ENCODE results near the gene WNT1. TPM values are rescaled to one million over a fixed set of nuclear protein-coding genes. Genes with fewer than 3 reads are reported as not detected.

WNT1 gene
- total and polyA plus RNA-seq, 9 of the 15 experiments (the other 6 are each of a cell fraction or from before 2014, with no cell fraction given) = not detected

DNA sequence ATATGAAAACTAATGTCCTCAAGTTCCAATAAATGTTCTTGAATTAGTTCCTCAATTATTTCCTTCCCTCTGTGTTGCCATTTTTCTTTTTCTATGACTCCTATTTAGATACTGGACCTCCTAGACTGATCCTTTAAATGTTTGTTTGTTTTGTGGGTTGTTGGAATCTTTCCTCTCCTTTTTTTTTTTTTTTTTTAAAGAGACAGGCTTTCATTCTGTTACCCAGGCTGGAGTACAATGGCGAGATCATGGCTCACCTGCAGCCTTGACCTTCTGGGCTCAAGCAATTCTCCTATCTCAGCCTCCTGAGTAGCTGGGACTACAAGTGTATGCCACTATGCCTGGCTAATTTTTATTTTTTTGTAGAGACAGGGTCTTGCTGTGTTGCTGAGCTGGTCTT is 30.8 kb downstream of the WNT1 start (continued):
- TF ChIP-seq, protein P1, sequence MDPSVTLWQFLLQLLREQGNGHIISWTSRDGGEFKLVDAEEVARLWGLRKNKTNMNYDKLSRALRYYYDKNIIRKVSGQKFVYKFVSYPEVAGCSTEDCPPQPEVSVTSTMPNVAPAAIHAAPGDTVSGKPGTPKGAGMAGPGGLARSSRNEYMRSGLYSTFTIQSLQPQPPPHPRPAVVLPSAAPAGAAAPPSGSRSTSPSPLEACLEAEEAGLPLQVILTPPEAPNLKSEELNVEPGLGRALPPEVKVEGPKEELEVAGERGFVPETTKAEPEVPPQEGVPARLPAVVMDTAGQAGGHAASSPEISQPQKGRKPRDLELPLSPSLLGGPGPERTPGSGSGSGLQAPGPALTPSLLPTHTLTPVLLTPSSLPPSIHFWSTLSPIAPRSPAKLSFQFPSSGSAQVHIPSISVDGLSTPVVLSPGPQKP (CRISPR knock-in tag; IDR thresholded peaks at IDR 0.05) = no peak
- TF ChIP-seq NUFIP1 (IDR thresholded peaks at IDR 0.05; ENCODE audit: partially characterized antibody) (no peak), NCOA4 (IDR thresholded peaks at IDR 0.05; ENCODE audit: partially characterized antibody) (no peak)

DNA sequence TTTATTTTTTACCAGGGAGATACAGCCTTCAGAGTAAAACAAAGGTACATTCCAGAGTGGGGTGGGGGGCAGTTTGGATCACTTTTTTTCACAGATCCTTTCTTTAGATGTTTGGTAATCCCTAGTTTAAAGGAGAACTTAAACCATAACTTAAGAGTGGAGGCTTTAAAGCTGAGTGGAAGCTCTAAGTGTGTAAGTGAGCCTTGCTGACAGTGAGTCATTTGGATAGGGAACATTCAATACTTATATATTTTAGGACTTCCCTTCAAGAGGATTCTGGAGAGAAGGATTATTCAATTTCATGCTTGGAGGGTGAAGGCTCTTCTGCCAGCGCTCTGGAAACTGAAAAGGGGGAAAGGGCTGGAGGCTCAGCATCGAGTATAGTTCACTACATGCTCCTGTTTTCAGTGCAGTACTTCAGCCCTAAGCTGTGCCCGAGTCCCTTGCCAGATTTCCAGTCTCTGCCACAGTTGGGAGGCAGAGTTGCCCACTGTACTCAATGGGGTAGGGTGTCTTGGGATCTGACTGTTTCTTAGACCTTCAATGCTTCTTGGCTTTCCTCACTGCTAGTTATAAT is 32.1 kb downstream of the WNT1 start:
- FAIRE-seq (no peak), DNase-seq (ENCODE audit: extremely low read depth in 1 of 4, low spot score in 3 of 4) (no peak), ATAC-seq (no peak)
- H3K4me2 ChIP-seq (ENCODE audit: insufficient read depth, low read length) = no peak overlapping the region
- WGBS (ENCODE audit: insufficient coverage, low coverage, missing lambda C conversion rate) = 96% methylated on average over 3 of the region's 3 CpGs
- H3K27ac ChIP-seq (ENCODE audit: extremely low read depth, low read depth, low read length) = no peak overlapping the region
- H2AFZ ChIP-seq (ENCODE audit: low read depth, low read length) = no peak overlapping the region
- H3K9ac ChIP-seq (ENCODE audit: insufficient read depth in 1 of 2, low read depth in 2 of 2, low read length in 2 of 2) = peak overlapping the region in 1 of 2 experiments; percentile 66; a peak in 1 of 4 replicates
- H3K4me1 ChIP-seq (replicated peaks in 1 of 2; ENCODE audit: control insufficient read depth in 2 of 2, insufficient read depth in 2 of 2, low read length in 2 of 2) = peaks cover 2 to 12% of the 10 kb centered on the region in 2 experiments; a peak in 3 of 5 replicates
- 0 out of 2 replicates have a peak, but pooled peaks cover 3% of the 10 kb centered on the region for H4K20me1 ChIP-seq (replicated peaks; ENCODE audit: control insufficient read depth, insufficient read depth, low read length)
- BruUV-seq (replicated peaks) = no TSS peak
- intact Hi-C loops (cut with micrococcal nuclease) (no loop called here), in situ Hi-C loops (cut with MboI) (no loop called here)
- H3K79me2 ChIP-seq (ENCODE audit: control insufficient read depth, insufficient read depth, low read length) = peaks cover 5% of the 10 kb centered on the region; the same call in 1 of the 3 replicates
- ChIA-PET POLR2A (interaction anchor here (0.6 to 4.1 kb wide), 5 partner anchors 9 to 312 kb away, joined by 3 to 17 read pairs (median 3); no protein-coding TSS in a partner anchor), CTCF (ENCODE audit: low intra/inter-chr PET ratio) (no interaction called here)
- no peaks in the 10 kb centered on the region for H3K9me3 ChIP-seq (replicated peaks; ENCODE audit: control insufficient read depth, insufficient read depth, low read depth, low read length)
- no peaks in the 10 kb centered on the region for H3K27me3 ChIP-seq (ENCODE audit: control insufficient read depth in 2 of 2, insufficient read depth in 2 of 2, low read length in 2 of 2)
- H3K36me3 ChIP-seq (ENCODE audit: control insufficient read depth, insufficient read depth, low read length) = peaks cover 37% of the 10 kb centered on the region
- no peaks in the 10 kb centered on the region for H3K9me1 ChIP-seq (ENCODE audit: control insufficient read depth, insufficient read depth, low read length)
- no peak overlapping the region for H3K4me3 ChIP-seq
- no peak for TF ChIP-seq CCAR2 (IDR thresholded peaks at IDR 0.05; ENCODE audit: low read depth, low read length)
- TF ChIP-seq SREBF2 (CRISPR knock-in tag; IDR thresholded peaks at IDR 0.05) = no peak
- TF ChIP-seq SRSF9 (IDR thresholded peaks at IDR 0.05; ENCODE audit: borderline replicate concordance, low read depth, low read length) = no peak
- TF ChIP-seq, protein P2, sequence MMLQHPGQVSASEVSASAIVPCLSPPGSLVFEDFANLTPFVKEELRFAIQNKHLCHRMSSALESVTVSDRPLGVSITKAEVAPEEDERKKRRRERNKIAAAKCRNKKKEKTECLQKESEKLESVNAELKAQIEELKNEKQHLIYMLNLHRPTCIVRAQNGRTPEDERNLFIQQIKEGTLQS (IDR thresholded peaks at IDR 0.05) = no peak
- TF ChIP-seq, protein P2 (CRISPR knock-in tag; conservative IDR thresholded peaks at IDR 0.05) = no peak
- TF ChIP-seq, protein P3, sequence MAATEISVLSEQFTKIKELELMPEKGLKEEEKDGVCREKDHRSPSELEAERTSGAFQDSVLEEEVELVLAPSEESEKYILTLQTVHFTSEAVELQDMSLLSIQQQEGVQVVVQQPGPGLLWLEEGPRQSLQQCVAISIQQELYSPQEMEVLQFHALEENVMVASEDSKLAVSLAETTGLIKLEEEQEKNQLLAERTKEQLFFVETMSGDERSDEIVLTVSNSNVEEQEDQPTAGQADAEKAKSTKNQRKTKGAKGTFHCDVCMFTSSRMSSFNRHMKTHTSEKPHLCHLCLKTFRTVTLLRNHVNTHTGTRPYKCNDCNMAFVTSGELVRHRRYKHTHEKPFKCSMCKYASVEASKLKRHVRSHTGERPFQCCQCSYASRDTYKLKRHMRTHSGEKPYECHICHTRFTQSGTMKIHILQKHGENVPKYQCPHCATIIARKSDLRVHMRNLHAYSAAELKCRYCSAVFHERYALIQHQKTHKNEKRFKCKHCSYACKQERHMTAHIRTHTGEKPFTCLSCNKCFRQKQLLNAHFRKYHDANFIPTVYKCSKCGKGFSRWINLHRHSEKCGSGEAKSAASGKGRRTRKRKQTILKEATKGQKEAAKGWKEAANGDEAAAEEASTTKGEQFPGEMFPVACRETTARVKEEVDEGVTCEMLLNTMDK (IDR thresholded peaks at IDR 0.05; ENCODE audit: borderline replicate concordance, insufficient read depth, low read depth, low read length, poor library complexity, severe bottlenecking) = no peak
- TF ChIP-seq JUND (IDR thresholded peaks at IDR 0.05; ENCODE audit: borderline replicate concordance, low read depth, low read length) = no peak
- no peak for TF ChIP-seq JUND (tag; IDR thresholded peaks at IDR 0.05; ENCODE audit: borderline replicate concordance, low read depth, low read length)
- TF ChIP-seq TAF9B (IDR thresholded peaks at IDR 0.05; ENCODE audit: partially characterized antibody) = no peak
- no peak for TF ChIP-seq FOXK2 (conservative IDR thresholded peaks at IDR 0.05 in 1 of 2, IDR thresholded peaks at IDR 0.05 in 1 of 2; ENCODE audit: low read depth in 2 of 2)
- TF ChIP-seq, protein P4, sequence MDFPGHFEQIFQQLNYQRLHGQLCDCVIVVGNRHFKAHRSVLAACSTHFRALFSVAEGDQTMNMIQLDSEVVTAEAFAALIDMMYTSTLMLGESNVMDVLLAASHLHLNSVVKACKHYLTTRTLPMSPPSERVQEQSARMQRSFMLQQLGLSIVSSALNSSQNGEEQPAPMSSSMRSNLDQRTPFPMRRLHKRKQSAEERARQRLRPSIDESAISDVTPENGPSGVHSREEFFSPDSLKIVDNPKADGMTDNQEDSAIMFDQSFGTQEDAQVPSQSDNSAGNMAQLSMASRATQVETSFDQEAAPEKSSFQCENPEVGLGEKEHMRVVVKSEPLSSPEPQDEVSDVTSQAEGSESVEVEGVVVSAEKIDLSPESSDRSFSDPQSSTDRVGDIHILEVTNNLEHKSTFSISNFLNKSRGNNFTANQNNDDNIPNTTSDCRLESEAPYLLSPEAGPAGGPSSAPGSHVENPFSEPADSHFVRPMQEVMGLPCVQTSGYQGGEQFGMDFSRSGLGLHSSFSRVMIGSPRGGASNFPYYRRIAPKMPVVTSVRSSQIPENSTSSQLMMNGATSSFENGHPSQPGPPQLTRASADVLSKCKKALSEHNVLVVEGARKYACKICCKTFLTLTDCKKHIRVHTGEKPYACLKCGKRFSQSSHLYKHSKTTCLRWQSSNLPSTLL (IDR thresholded peaks at IDR 0.05) = no peak
- no peak for TF ChIP-seq NFIC (IDR thresholded peaks at IDR 0.05)

Measured in K562 (cell line).